HG02623 (cell line): ENCODE measurements around the gene COL4A1.

Experiments
- ATAC-seq: cut with Tn5 transposase; IDR thresholded peaks from one replicate; pipeline ENCODE4 v1.9.1; 2021; ENCODE audit warnings: moderate library complexity; ENCODE audit not compliant: unreplicated experiment

Gene COL4A1

DNA sequence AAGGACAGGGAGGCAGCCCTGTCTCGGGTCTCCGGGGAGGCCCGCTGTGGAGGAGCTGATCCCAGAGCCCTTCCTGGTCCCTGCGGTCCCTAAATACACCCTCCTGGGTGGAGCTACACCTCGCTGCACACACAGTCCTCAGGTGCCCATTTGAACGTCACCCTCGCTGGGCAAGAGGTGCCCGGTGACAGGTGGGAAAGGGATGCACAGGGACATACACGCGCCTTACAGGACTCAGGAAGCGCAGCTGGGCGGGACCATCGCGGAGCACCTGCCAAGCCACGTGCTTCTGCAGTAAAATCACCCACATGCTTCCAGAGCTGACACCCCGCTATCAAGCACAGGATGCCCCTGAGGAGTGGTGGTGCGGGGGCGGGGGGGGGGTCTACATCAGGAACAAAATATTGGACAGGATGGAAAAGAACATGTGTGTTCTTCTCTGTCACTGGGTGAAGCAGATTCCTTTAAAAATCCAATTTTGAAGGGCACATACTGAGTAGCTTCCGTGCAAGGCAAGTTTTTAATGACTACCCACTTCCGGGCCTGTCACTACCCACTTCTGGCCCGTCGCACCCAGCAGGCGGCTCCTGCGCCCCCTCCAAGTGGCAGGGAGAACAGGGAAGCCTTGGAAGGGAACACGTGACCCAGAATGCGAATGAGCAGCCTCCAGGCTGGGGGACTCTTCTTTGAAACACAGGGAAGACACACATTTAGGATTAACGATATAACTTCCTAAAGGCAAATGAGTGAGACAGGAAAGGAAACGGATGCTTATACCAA, 78.9 kb downstream of the COL4A1 start:
- ATAC-seq, result no peak

DNA sequence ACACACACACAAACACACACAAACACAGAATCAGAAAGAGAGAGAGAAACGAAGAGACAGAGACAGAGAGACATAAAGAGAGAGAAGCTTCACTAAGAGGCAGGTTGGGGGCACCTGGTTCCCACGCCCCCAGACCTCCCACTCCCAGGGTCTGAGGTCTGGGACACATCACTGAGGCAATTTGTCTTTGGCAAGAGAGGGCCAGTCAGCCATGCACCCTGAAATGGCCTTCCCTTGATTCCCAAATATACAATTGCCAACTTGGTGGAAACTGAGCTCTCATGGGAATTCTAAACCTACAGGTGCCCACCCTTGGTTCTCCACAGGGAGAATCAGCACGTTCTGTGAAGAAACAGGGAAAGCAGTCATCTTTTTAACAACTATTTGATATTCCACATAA, 79.5 kb downstream of the COL4A1 start:
- ATAC-seq, result no peak

DNA sequence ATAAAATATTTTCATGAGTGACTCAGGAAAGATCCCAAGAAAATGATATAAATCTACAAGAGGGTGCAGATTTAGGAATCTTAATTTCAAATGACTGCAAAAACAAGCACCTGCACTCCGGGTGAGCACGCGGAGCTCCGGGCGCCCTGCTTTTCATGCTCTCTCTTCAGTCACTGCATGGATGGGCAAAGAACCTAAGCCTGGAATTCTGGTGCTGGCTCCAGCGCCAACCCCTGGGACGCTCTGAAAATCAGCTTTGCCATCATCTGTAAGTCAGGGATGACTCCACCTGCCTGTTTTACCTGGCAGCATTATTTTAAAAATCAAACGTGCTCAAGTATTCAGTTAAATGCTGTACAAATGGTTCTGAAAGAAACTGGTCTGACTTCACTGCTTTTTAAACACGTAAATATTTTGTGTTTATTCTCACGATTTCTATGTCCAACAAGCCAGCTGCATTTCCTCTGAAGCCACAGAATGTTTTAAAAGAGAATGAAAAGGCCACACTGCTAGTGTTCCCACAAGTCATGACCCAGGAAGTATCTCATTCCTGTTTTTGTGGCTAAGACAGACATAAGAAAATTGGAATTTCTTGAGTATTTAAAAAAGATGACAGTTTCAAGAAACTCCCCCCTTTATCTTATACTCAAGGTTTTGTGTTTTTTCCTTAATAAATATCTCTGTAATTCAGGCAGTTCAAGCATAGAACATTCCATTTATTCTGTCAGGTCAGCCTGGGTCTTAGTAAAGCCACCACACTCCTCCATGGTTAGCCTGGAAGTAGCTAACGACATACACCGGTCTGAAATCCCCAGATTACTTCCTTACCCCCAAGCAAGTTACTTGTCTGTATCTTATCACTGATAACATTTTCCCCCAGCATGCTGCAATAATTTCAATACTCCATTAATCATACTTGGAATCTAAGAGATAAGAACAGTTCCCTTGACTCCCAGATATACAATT, 81.1 kb downstream of the COL4A1 start:
- no peak for ATAC-seq

GRCh38 chr13:110225003-110225402, 82.0 kb downstream of the COL4A1 start:
- no peak for ATAC-seq

GRCh38 chr13:110224519-110224918, 82.4 kb downstream of the COL4A1 start:
- ATAC-seq, result no peak

- no peak for ATAC-seq
Observed at GRCh38 chr13:110221406-110222117, 85.4 kb downstream of the COL4A1 start.

DNA sequence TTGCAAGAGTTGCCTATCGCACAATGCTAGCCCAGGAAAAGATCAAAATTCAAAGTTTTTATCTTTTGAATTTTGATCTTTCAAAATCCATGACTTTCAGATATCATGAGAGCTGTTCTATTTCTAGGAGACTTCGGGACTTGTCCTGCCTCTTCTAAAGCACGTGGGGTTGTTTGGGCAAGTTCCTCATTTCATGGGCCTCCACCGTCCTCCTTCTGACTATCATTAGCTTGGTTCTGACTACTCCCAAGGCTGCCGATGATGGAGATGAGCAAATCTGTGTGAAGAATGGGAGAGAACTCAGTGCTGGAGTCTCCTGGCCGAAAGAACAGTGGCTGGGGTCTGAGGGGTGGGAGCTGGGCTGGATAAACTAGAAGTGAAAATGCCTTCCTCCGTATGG, 86.5 kb downstream of the COL4A1 start:
- no peak for ATAC-seq

DNA sequence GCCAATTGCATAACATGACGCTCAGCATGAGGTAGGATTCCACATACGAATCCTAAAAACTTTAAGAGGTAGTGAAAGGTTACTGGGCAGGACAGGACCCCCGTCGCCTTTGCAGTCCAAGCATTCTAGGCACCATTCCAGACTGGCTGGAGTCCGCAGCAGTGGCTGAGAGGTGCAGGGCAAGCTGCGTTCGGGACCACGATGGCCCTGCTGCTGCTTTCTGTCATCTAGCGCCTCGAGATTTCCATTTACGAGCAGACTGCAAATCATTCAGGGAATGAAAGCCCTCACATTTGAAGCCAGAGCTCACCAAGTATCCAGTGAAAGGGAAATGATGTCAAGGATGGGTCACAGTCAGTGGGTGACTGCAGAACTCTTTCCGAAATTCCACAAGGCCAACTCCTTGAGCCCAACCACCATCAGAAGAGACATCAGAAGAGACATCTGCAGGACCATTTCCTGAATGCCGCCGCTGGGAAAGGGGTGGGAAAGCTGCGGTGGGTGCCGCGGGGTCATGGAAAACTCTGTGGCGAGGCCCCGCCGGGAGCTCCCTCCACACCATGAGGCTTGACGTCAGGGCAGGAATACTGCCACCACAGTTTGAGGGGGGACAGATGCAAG, 88.3 kb downstream of the COL4A1 start:
- ATAC-seq, result no peak

GRCh38 chr13:110217811-110218210, 89.1 kb downstream of the COL4A1 start:
- ATAC-seq, result no peak

DNA sequence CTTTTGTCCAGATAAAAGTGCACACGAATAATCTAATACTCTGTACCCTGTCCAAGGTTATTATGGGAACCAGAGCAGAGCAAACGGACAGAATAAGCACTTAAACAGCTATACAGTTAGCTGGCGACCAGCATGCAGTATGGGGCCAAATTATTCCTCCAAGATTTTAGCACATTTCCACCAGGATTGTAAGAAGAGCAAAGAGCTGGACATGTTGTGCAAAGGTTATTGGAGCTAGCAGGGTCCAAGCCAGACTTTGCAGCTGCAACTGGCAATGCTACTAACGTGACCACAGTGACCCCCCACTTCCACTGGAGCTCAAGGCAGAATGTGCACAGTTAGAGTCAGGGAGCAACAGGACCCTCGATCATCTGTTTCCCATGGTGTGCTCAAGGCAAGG, 89.9 kb downstream of the COL4A1 start:
- ATAC-seq, result no peak

DNA sequence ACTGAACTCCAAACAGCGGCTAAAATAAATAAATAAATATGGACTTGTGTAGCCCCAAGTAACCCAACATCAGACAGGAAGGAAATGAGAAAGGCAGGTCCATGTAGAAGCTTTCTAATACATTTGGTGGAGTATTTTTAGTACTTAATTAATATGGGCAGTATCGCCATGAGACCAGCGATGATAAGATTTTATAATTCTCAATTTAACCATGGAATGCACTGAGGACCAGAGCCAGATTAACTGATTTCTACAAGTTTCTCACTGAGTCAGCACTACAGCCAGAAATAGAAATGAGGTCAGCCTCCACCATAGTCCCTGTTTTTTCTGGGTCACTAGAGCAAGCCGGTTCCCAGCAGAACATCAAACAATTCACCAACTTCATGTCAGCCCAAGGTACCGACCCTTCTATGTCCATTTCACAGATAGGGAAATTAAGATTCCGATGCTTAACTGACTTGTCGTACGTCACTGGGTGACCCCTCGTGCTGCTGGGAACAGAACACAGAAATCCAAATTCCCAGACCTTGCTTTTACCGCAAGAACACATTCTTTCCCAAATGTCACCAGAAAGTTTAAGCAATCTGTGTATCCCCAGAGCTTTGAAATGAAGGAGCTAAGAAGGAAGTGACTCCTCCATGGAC, 90.4 kb downstream of the COL4A1 start:
- no peak for ATAC-seq

DNA sequence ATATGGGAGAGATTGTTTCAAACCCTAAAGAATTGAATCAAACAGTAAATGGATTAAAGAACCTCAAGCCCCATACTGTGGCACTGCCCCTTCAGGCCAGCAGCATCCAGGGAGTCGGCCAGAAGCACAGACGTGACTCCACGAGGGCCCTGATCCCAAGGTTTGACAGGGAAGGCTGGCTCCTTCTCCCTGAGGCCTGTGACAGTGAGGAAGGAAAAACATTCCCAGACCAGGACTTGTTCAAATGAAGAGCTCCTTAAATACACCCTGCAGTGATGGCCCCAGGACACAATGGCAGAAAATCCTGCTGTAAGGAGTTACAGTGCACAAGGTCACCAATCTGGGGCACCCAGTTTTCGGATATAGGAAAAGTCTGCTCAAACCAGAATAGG, 91.0 kb downstream of the COL4A1 start:
- no peak for ATAC-seq

GRCh38 chr13:110215606-110216005, 91.4 kb downstream of the COL4A1 start:
- no peak for ATAC-seq

DNA sequence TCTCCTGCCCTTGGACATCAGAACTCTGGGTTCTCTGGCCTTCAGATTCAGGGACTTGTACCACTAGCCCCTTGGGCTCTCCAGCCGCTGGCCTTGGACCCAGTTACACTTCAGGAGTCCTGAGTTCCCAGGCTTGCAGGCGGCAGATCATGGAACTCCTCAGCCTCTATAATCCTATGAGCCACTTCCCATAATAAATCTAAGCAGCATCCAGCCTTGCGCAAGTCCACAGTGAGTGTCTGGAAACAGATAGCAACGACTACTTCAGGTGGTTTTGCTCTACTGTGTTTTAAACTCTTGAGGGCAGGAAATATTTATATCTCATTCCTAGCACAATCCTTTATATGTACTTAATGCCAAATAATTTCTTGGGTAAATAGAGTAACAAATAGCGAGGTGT, 92.3 kb downstream of the COL4A1 start:
- ATAC-seq, result no peak

GRCh38 chr13:110213461-110214074, 93.4 kb downstream of the COL4A1 start:
- no peak for ATAC-seq

- ATAC-seq, result no peak
Observed at GRCh38 chr13:110212529-110212928, 94.4 kb downstream of the COL4A1 start.

DNA sequence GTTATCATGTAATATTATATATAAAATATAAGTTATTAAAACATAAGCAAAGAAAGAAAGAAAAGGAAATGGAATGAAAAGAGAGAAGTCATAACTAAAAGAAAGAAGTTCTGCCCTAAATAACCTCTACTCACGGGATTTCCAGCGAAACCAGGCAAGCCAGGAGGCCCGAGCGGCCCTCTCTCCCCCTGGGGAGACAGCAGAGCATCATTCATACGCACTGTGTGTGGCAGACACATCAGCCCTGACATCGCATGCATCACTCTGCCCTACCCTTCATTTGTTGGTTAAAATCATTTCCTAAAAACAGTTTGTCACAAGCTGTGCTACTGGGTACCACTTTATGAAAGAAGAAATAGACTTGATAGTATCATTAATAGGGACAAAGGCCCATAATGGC, 95.2 kb downstream of the COL4A1 start:
- ATAC-seq, result no peak

DNA sequence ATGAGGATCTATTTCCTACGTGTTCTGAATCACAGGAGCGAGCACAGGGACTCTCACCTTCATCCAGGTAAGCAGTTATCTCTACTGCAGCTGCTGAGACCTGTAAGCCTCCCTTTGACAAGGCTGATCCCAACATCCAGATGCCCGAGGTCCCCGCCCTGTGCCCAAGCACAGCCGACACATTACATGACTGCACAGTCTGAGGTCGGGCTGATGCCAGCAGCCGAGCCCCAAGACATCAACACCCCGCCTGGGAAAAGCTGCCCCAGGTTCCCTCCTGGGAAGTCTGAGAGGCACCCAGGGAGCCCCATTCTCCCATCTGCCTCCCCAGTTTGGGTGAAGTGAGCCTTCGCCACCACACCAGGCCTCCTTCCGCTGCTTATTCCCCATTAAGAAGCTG, 95.9 kb downstream of the COL4A1 start:
- no peak for ATAC-seq

- ATAC-seq, result no peak
Observed at GRCh38 chr13:110210604-110210985, 96.4 kb downstream of the COL4A1 start.

DNA sequence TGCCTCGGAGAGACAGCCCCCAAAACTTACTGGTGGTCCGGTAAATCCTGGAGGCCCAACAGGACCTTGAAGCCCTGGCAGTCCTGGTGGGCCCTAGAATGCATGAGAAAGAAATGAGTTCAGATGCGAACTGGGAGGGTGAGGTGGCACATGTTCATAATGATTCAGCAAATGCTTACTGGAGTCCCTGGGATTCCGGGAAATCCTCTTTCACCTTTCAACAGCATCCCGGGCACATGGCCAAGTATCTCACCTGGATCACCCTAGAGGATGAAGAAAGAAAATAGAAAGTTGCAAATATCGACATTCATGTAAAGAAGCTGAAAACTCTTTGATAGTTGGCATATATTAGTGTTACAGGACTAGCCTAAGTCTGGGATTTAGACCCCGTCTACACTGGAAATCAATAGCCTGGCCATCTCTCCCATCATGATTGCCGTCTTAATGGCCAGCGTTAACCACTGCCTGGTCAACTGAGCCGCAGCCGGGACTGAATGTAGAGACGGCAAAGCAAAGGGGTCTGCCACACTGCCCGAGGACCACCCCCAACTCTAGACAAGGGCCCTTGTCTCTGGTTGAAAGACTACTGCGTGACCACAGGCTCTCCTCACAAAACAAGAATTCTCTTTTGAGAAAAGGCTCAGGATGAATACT, 96.9 kb downstream of the COL4A1 start:
- no peak for ATAC-seq
